GM12864 (cell line): ENCODE measurements around the gene YES1.
"Not testable (repeated sequence)": the region's sequence is repeated elsewhere in the genome, so short reads cannot be mapped to it uniquely, and the experiment has no call there.

Experiments
- DNase-seq: peaks from one replicate; pipeline ENCODE4 v3.0.0-alpha.2; 2011; ENCODE audit warnings: low read depth
- H3K4me3 ChIP-seq: 2 replicates; pipeline ENCODE4 v1.5.1; 2011; ENCODE audit warnings: mild to moderate bottlenecking, low read depth, low read length, control low read depth
- CTCF ChIP-seq: IDR thresholded peaks from 2 replicates; pipeline ENCODE4 v1.5.1; 2011; ENCODE audit warnings: low read depth, mild to moderate bottlenecking, moderate library complexity, low read length, control low read depth, inconsistent platforms; ENCODE audit errors: missing control alignments

YES1 gene

GRCh38 chr18:814300-815084 is 2.5 kb upstream of the YES1 start:
- no peak for TF ChIP-seq CTCF
- DNase-seq = no peak
- no peak overlapping the region for H3K4me3 ChIP-seq

- TF ChIP-seq CTCF = no peak
- DNase-seq = no peak
Measured at GRCh38 chr18:813172-814071, 1.4 kb upstream of the YES1 start.

GRCh38 chr18:812376-813171 is 532 bp upstream of the YES1 start:
- no peak for DNase-seq
- peak overlapping the region; percentile 97 for H3K4me3 ChIP-seq
- TF ChIP-seq CTCF = no peak

More at GRCh38 chr18:813172-814071, 1.4 kb upstream of the YES1 start:
- H3K4me3 ChIP-seq = peak overlapping the region; percentile 97

GRCh38 chr18:811182-811891 is 705 bp downstream of the YES1 start:
- DNase-seq = no peak
- peak overlapping the region; percentile 97 for H3K4me3 ChIP-seq
- TF ChIP-seq CTCF = no peak

- peak overlapping the region; percentile 97; the same call in 1 of the 2 replicates for H3K4me3 ChIP-seq
- TF ChIP-seq CTCF = no peak
- no peak for DNase-seq
Measured at GRCh38 chr18:809985-810642, 1.9 kb downstream of the YES1 start.

GRCh38 chr18:809228-809627 is 2.8 kb downstream of the YES1 start:
- H3K4me3 ChIP-seq = not testable (repeated sequence)

More at GRCh38 chr18:809228-809627, 2.8 kb downstream of the YES1 start:
- DNase-seq = not testable (repeated sequence)
